GM12878 (cell line): ENCODE results near the gene FMNL2. TPM values are rescaled to one million over a fixed set of nuclear protein-coding genes. Genes with fewer than 3 reads are reported as not detected.

ENCODE experiments used
- ATAC-seq: fragments of 200-7000 bp; cut with Tn5 transposase; 3 replicates; pipeline ENCODE4 v1.9.1; 2020; ENCODE audit warnings: mild to moderate bottlenecking, moderate library complexity
- BruUV-seq: library from RNA; stranded (reverse); fragments of 400-500 nt; replicated peaks from 2 replicates; lab custom pipeline; 2021; lab: Mats Ljungman, UMichigan
- CTCF ChIA-PET: fragments of 300-600 bp; sonication (Branson Sonifier 250); formaldehyde crosslinking; extraction: SDS; loops from one replicate; lab custom pipeline; 2021; ENCODE audit warnings: inconsistent platforms; lab: Yijun Ruan, JAX
- POLR2A ChIA-PET: fragments of 350-600 bp; formaldehyde crosslinking; extraction: SDS; loops from one replicate; lab custom pipeline; 2021; ENCODE audit warnings: inconsistent platforms; lab: Charles Lee
- RAD21 ChIA-PET: fragments of 300-600 bp; sonication (Branson Sonifier 250); formaldehyde crosslinking; loops from one replicate; lab custom pipeline; 2023; ENCODE audit warnings: antibody characterized with exemption; ENCODE audit not compliant: unreplicated experiment; lab: Charles Lee
- SMC1A ChIA-PET: fragments of 300-600 bp; sonication (Branson Sonifier 250); formaldehyde crosslinking; loops from one replicate; lab custom pipeline; 2023; ENCODE audit not compliant: unreplicated experiment, uncharacterized antibody; lab: Charles Lee
- DNase-seq: peaks from one replicate; pipeline ENCODE4 v3.0.0-alpha.2; 2011; ENCODE audit warnings: low read depth, low spot score
- FAIRE-seq: peaks from 3 replicates; lab custom pipeline; 2011; peaks lifted over from hg19 to GRCh38; lab: Jason Lieb, UNC
- H2AFZ ChIP-seq: 2 replicates; pipeline ENCODE4 v1.6.0; 2011; ENCODE audit warnings: low read depth, low read length, control low read depth; ENCODE audit not compliant: control insufficient read depth
- H3K27ac ChIP-seq: 2 replicates; pipeline ENCODE4 v1.5.1; 2011; ENCODE audit warnings: control low read depth; ENCODE audit not compliant: control insufficient read depth, insufficient read depth
- H3K27me3 ChIP-seq, 2 experiments: replicated peaks in 1 of 2; 2 replicates each; pipeline versions ENCODE4 v1.6.0 to v1.6.1; 2011; ENCODE audit warnings: low read length in 1 of 2; ENCODE audit not compliant: control insufficient read depth in 2 of 2, insufficient read depth in 2 of 2
- H3K36me3 ChIP-seq, 2 experiments: 2 replicates each; pipeline ENCODE4 v1.5.1; 2011; ENCODE audit warnings: low read length in 1 of 2; ENCODE audit not compliant: control insufficient read depth in 2 of 2, insufficient read depth in 2 of 2
- H3K4me1 ChIP-seq: 2 replicates; pipeline ENCODE4 v1.6.1; 2011; ENCODE audit warnings: mild to moderate bottlenecking, low read length, moderate library complexity, mixed read lengths; ENCODE audit not compliant: control insufficient read depth, insufficient read depth
- H3K4me2 ChIP-seq: 2 replicates; pipeline ENCODE4 v1.6.0; 2011; ENCODE audit warnings: control low read depth; ENCODE audit not compliant: control insufficient read depth, insufficient read depth
- H3K4me3 ChIP-seq: fragments of 200-600 bp; sonication (generic); 2 replicates; pipeline ENCODE4 v1.5.1; 2016
- H3K79me2 ChIP-seq: 2 replicates; pipeline ENCODE4 v1.6.0; 2011; ENCODE audit warnings: low read length; ENCODE audit not compliant: control insufficient read depth, insufficient read depth
- H3K9ac ChIP-seq: 2 replicates; pipeline ENCODE4 v1.8.0; 2011; ENCODE audit warnings: low read length, control low read depth, mixed read lengths; ENCODE audit not compliant: control insufficient read depth, insufficient read depth
- H3K9me3 ChIP-seq: replicated peaks from 3 replicates; pipeline ENCODE4 v1.5.1; 2011; ENCODE audit warnings: mild to moderate bottlenecking, low read length; ENCODE audit not compliant: control insufficient read depth, insufficient read depth
- H4K20me1 ChIP-seq: 2 replicates; pipeline ENCODE4 v1.6.0; 2011; ENCODE audit not compliant: control insufficient read depth, insufficient read depth
- CEBPB ChIP-seq, 2 experiments: fragments of 150-350 bp in 1 of 2; IDR thresholded peaks; 2 replicates each; pipeline ENCODE4 v1.6.1; 2012 to 2014; ENCODE audit warnings: low read depth in 2 of 2, low read length in 2 of 2, borderline replicate concordance in 1 of 2, inconsistent platforms in 1 of 2
- CREM ChIP-seq: IDR thresholded peaks from 2 replicates; pipeline ENCODE4 v1.6.1; 2014; ENCODE audit warnings: antibody characterized with exemption, low read depth
- DPF2 ChIP-seq: fragments of 450-650 bp; IDR thresholded peaks from 2 replicates; pipeline ENCODE4 v1.6.1; 2017; ENCODE audit warnings: mild to moderate bottlenecking
- GABPA ChIP-seq: IDR thresholded peaks from 2 replicates; pipeline ENCODE4 v1.6.1; 2014; ENCODE audit warnings: antibody characterized with exemption, low read depth, mild to moderate bottlenecking, inconsistent platforms
- SIX5 ChIP-seq: IDR thresholded peaks from 2 replicates; pipeline ENCODE4 v1.6.1; 2011; ENCODE audit warnings: mild to moderate bottlenecking, low read depth, low read length, moderate library complexity; ENCODE audit not compliant: severe bottlenecking
- TCF3 ChIP-seq: IDR thresholded peaks from 2 replicates; pipeline ENCODE4 v1.6.1; 2012; ENCODE audit warnings: low read depth, mild to moderate bottlenecking, low read length, borderline replicate concordance; ENCODE audit not compliant: insufficient read depth
- WGBS: methylation state at CpG from one replicate; pipeline ENCODE4 v1.1.6; 2016; ENCODE audit warnings: low lambda C conversion rate; ENCODE audit not compliant: insufficient replicate concordance, insufficient coverage; ENCODE audit errors: missing lambda C conversion rate; 5-methylcytosine and 5-hydroxymethylcytosine counted together
- in situ Hi-C: fragments of 300-500 bp; cut with MboI; formaldehyde crosslinking; loops from 9 replicates; pipeline ENCODE4 v1.14.3; 2018; ENCODE audit warnings: mixed read lengths
- intact Hi-C: fragments of 100-400 bp; cut with micrococcal nuclease; formaldehyde crosslinking; loops from one replicate; pipeline ENCODE4 v1.14.2; 2022; ENCODE audit not compliant: unreplicated experiment
- polyA plus RNA-seq, 11 experiments: library from polyadenylated mRNA; depleted of rRNA in 4 of 11; unstranded in 6 of 11; stranded (reverse) in 5 of 11; fragments of >200 nt; fragmentation: Nextera tagmentation in 4 of 11; fragmentation: Illumina TruSeq in 1 of 11; extraction: Ambion mirVana in 4 of 11; extraction: Trizol in 1 of 11; gene quantifications; 1 replicate in 1 of 11; 2 replicates in 10 of 11; pipeline versions ENCODE4 v1.2.1 to v1.2.3, GENCODE V29; 2011 to 2016; ENCODE audit warnings: inconsistent platforms in 2 of 11, missing spikeins in 2 of 11, low read depth in 1 of 11
- total RNA-seq, 4 experiments: library from RNA; depleted of rRNA in 3 of 4; stranded (reverse); fragments of >200 nt in 3 of 4; fragmentation: Illumina TruSeq in 1 of 4; extraction: Trizol in 1 of 4; gene quantifications; 2 replicates each; pipeline versions ENCODE4 v1.2.1 to v1.2.3, GENCODE V29; 2013 to 2021

The FMNL2 gene
- total and polyA plus RNA-seq, 10 of the 15 experiments (the other 5 are each of a cell fraction or from before 2014, with no cell fraction given): 0.13 to 9.9 (median 0.35) TPM

GRCh38 chr2:152490686-152491455, 155.9 kb downstream of the FMNL2 start:
- H3K9ac ChIP-seq: no peak overlapping the region
- peaks cover 4% of the 10 kb centered on the region for H3K4me1 ChIP-seq
- no peaks in the 10 kb centered on the region for H3K9me3 ChIP-seq
- ChIA-PET SMC1A (interaction anchor here (0.6 to 12.4 kb wide), 5 partner anchors 9 to 240 kb away, joined by 3 to 98 read pairs (median 3); no protein-coding TSS in a partner anchor), CTCF (interaction anchor here (1.5 to 2.0 kb wide), 2 partner anchors 22 to 145 kb away, joined by 5 read pairs; no protein-coding TSS in a partner anchor), POLR2A (interaction anchor here (0.6 kb wide), 1 partner anchor 36 kb away, joined by 3 read pairs; no protein-coding TSS in a partner anchor), RAD21 (interaction anchor here (0.6 to 2.2 kb wide), 2 partner anchors 24 to 88 kb away, joined by 3 to 7 read pairs; no protein-coding TSS in a partner anchor)
- in situ Hi-C loops: no loop called here
- FAIRE-seq: no peak
- intact Hi-C loops: no loop called here
- no peak overlapping the region for H2AFZ ChIP-seq
- no peaks in the 10 kb centered on the region for H3K27me3 ChIP-seq
- BruUV-seq: no TSS peak
- H3K4me2 ChIP-seq: no peak overlapping the region
- ATAC-seq: no peak
- DNase-seq: no peak
- no peak overlapping the region for H3K27ac ChIP-seq
- TF ChIP-seq CREM (no peak), TCF3 (no peak), CEBPB (IDR thresholded peaks at IDR 0.05; ENCODE audit: borderline replicate concordance in 1 of 2, low read depth in 2 of 2, low read length in 2 of 2) (no peak), DPF2 (no peak), SIX5 (no peak), GABPA (no peak)
- no peak overlapping the region for H3K4me3 ChIP-seq
- no peaks in the 10 kb centered on the region; the same call in 1 of the 2 replicates for H3K79me2 ChIP-seq
- H3K36me3 ChIP-seq: no peaks in the 10 kb centered on the region
- H4K20me1 ChIP-seq: no peaks in the 10 kb centered on the region
- 29% methylated on average over 6 of the region's 6 CpGs for WGBS
